ENCODE data around the gene GPC6.

DNA sequence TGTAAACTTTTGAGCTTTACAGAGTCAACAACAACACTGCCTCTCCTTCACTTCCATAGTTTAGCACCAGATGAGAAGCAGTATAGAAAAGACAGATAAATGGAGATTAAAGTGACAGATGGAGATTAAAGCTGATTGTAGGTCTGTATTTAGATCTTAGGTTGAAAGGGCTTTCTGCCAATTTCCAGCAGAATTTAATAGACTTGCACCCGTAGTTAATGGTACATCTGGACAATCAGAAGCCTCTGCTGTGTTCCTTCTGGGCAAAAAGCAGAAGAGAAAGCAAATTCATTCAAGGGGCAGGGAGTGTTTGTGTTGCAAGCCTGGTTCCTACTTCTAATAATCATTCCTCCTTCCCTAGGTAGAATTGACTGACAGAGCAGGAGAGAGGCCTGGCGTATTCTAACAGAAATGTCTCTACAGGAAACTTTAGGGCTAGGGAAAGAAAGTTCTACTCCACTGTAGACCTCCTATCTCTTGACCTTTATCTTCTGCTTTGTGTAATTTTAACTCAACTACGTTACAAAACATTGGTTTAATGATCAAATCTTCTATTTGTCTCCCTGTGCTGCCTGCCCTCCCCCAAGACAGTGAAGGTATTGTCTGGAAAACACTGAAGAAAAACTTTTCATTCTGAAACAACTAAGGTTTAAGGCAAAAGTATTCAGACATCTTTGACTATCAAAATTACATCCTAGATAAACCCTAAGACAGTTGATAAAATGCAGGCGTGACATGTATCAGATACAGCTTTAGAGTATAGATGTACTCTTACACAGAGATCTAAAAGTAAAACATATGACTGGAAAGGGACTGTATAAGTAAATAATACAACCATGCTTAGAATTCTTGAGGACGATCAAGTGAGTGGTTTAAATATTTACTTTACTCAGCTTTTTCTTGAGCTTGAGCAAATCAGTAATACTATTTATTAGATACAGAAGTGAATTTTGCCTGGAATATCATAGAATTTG, 44.4 kb downstream of the GPC6 start:
- TF ChIP-seq EZH2 (IDR thresholded peaks at IDR 0.05; ENCODE audit: insufficient read depth, low read length) = no peak
- TF ChIP-seq, protein P1, sequence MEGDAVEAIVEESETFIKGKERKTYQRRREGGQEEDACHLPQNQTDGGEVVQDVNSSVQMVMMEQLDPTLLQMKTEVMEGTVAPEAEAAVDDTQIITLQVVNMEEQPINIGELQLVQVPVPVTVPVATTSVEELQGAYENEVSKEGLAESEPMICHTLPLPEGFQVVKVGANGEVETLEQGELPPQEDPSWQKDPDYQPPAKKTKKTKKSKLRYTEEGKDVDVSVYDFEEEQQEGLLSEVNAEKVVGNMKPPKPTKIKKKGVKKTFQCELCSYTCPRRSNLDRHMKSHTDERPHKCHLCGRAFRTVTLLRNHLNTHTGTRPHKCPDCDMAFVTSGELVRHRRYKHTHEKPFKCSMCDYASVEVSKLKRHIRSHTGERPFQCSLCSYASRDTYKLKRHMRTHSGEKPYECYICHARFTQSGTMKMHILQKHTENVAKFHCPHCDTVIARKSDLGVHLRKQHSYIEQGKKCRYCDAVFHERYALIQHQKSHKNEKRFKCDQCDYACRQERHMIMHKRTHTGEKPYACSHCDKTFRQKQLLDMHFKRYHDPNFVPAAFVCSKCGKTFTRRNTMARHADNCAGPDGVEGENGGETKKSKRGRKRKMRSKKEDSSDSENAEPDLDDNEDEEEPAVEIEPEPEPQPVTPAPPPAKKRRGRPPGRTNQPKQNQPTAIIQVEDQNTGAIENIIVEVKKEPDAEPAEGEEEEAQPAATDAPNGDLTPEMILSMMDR (IDR thresholded peaks at IDR 0.05; ENCODE audit: insufficient read depth, low read depth, low read length) = no peak

Data from astrocyte (in vitro differentiated cells and primary cell).